Upper lobe of right lung (tissue), 1 donor: Measurements from ENCODE around the gene RFX7. TPM values are rescaled to one million over a fixed set of nuclear protein-coding genes. Genes with fewer than 3 reads are reported as not detected.
A peak's percentile ranks its signal among the peaks of the same experiment; 100 is the strongest.

Source experiments
- ATAC-seq: fragments of 200-7000 bp; cut with Tn5 transposase; one replicate; pipeline ENCODE4 v1.9.1; 2020; ENCODE audit warnings: mild to moderate bottlenecking, moderate library complexity
- DNase-seq: peaks from one replicate; pipeline ENCODE4 v3.0.0-alpha.2; 2020
- H3K27ac ChIP-seq: fragments of 200-600 bp; one replicate; pipeline ENCODE4 v1.8.0; 2022
- H3K27me3 ChIP-seq: fragments of 200-600 bp; one replicate; pipeline ENCODE4 v1.8.0; 2022; ENCODE audit warnings: mild to moderate bottlenecking
- H3K36me3 ChIP-seq: fragments of 200-600 bp; one replicate; pipeline ENCODE4 v1.8.0; 2022
- H3K4me1 ChIP-seq: fragments of 200-600 bp; one replicate; pipeline ENCODE4 v1.8.0; 2022
- H3K4me3 ChIP-seq: fragments of 200-600 bp; one replicate; pipeline ENCODE4 v1.8.0; 2022; ENCODE audit warnings: mild to moderate bottlenecking
- H3K9me3 ChIP-seq: fragments of 200-600 bp; one replicate; pipeline ENCODE4 v1.8.0; 2022
- CTCF ChIP-seq: fragments of 200-600 bp; IDR thresholded peaks from one replicate; pipeline ENCODE4 v1.8.0; 2022; ENCODE audit warnings: antibody characterized with exemption
- intact Hi-C: fragments of 100-400 bp; cut with DNase I; formaldehyde crosslinking; loops from one replicate; pipeline ENCODE4 v1.11.0; 2022
- total RNA-seq: library from RNA; stranded (reverse); fragmentation: NEBNext Ultra II Directional; extraction: Animal tissue kit (Norgen Biotek cat#: 25700); gene quantifications from one replicate; pipeline ENCODE4 v1.2.1, GENCODE V29; 2021
- donor health status: DM: no; HTN: yes; CAD: no; lungs with severe emphysema.

RFX7 gene
- total RNA-seq, 1 donor from 2014 or later: 15.7 TPM

- Histone ChIP-seq H3K9me3 (no peaks in the 10 kb centered on the region), H3K27ac (no peak overlapping the region), H3K36me3 (no peaks in the 10 kb centered on the region), H3K4me1 (no peaks in the 10 kb centered on the region), H3K4me3 (no peak overlapping the region), H3K27me3 (no peaks in the 10 kb centered on the region)
- TF ChIP-seq CTCF: no peak
- DNase-seq (no peak), ATAC-seq (no peak)
- intact Hi-C loops: no loop called here
Measured at GRCh38 chr15:56251315-56252095, 7.8 kb upstream of the RFX7 start.

GRCh38 chr15:56250626-56251025 lies 6.9 kb upstream of the RFX7 start:
- ATAC-seq: no peak
- peaks cover 2% of the 10 kb centered on the region for H3K4me1 ChIP-seq
- H3K36me3 ChIP-seq: no peaks in the 10 kb centered on the region
- H3K4me3 ChIP-seq: no peak overlapping the region
- TF ChIP-seq CTCF: no peak
- H3K9me3 ChIP-seq: no peaks in the 10 kb centered on the region
- H3K27me3 ChIP-seq: no peaks in the 10 kb centered on the region
- no peak overlapping the region for H3K27ac ChIP-seq
- intact Hi-C loops: no loop called here
- no peak for DNase-seq

- TF ChIP-seq CTCF: peak; percentile 22
- no peaks in the 10 kb centered on the region for H3K36me3 ChIP-seq
- intact Hi-C loops: no loop called here
- H3K4me1 ChIP-seq: peaks cover 14% of the 10 kb centered on the region
- DNase-seq (no peak), ATAC-seq (no peak)
- no peaks in the 10 kb centered on the region for H3K9me3 ChIP-seq
- no peaks in the 10 kb centered on the region for H3K27me3 ChIP-seq
- H3K4me3 ChIP-seq: no peak overlapping the region
- H3K27ac ChIP-seq: no peak overlapping the region
Measured at GRCh38 chr15:56249092-56249491, 5.4 kb upstream of the RFX7 start.

- Histone ChIP-seq H3K4me1 (peaks cover 14% of the 10 kb centered on the region), H3K4me3 (no peak overlapping the region), H3K9me3 (no peaks in the 10 kb centered on the region), H3K36me3 (no peaks in the 10 kb centered on the region), H3K27ac (no peak overlapping the region), H3K27me3 (no peaks in the 10 kb centered on the region)
- ATAC-seq (no peak), DNase-seq (no peak)
- TF ChIP-seq CTCF: no peak
- intact Hi-C loops: no loop called here
Measured at GRCh38 chr15:56248311-56248992, 4.8 kb upstream of the RFX7 start.

- DNase-seq (no peak), ATAC-seq (no peak)
- H3K27me3 ChIP-seq: no peaks in the 10 kb centered on the region
- TF ChIP-seq CTCF: no peak
- no peaks in the 10 kb centered on the region for H3K9me3 ChIP-seq
- H3K4me3 ChIP-seq: no peak overlapping the region
- H3K36me3 ChIP-seq: no peaks in the 10 kb centered on the region
- peaks cover 14% of the 10 kb centered on the region for H3K4me1 ChIP-seq
- no peak overlapping the region for H3K27ac ChIP-seq
- intact Hi-C loops: no loop called here
Measured at GRCh38 chr15:56247266-56247665, 3.6 kb upstream of the RFX7 start.
